ENCODE measurements around the gene ETV3.

DNA sequence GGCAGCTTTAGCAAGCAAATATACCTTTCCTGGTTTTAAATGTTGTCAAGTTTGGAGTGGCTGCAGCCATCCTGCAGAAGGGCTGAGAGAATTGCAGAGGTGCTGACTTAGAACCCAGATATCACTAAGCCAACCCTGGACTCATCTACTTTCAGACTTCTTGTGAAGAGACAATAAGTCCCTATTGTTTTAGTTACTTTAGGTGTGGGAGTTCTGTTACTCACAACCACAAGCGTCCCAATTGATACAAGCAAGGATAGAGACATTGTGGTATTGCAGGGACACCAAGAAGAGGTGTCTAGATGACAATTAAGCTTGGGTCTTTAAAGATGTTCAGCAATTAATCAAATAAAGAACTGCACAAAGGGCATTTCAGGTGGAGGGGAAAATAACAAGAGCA, 8.8 kb upstream of the ETV3 start:
- TF ChIP-seq PHF8 (CRISPR knock-in tag; IDR thresholded peaks at IDR 0.05) (no peak), SIN3A (IDR thresholded peaks at IDR 0.05; ENCODE audit: borderline replicate concordance, low read depth, low read length) (no peak), REPIN1 (CRISPR knock-in tag; IDR thresholded peaks at IDR 0.05; ENCODE audit: borderline replicate concordance, low read depth) (no peak), ZIK1 (CRISPR knock-in tag; IDR thresholded peaks at IDR 0.05; ENCODE audit: borderline replicate concordance, low read depth) (no peak), PHB2 (IDR thresholded peaks at IDR 0.05; ENCODE audit: partially characterized antibody) (no peak), TBX2 (CRISPR knock-in tag; IDR thresholded peaks at IDR 0.05; ENCODE audit: borderline replicate concordance) (no peak), ZNF138 (CRISPR knock-in tag; IDR thresholded peaks at IDR 0.05; ENCODE audit: low read depth) (no peak)
- TF ChIP-seq, protein P1, sequence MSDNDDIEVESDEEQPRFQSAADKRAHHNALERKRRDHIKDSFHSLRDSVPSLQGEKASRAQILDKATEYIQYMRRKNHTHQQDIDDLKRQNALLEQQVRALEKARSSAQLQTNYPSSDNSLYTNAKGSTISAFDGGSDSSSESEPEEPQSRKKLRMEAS (IDR thresholded peaks at IDR 0.05), result no peak
- TF ChIP-seq, protein P2, sequence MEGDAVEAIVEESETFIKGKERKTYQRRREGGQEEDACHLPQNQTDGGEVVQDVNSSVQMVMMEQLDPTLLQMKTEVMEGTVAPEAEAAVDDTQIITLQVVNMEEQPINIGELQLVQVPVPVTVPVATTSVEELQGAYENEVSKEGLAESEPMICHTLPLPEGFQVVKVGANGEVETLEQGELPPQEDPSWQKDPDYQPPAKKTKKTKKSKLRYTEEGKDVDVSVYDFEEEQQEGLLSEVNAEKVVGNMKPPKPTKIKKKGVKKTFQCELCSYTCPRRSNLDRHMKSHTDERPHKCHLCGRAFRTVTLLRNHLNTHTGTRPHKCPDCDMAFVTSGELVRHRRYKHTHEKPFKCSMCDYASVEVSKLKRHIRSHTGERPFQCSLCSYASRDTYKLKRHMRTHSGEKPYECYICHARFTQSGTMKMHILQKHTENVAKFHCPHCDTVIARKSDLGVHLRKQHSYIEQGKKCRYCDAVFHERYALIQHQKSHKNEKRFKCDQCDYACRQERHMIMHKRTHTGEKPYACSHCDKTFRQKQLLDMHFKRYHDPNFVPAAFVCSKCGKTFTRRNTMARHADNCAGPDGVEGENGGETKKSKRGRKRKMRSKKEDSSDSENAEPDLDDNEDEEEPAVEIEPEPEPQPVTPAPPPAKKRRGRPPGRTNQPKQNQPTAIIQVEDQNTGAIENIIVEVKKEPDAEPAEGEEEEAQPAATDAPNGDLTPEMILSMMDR (CRISPR knock-in tag; IDR thresholded peaks at IDR 0.05), result no peak
- TF ChIP-seq, protein P3, sequence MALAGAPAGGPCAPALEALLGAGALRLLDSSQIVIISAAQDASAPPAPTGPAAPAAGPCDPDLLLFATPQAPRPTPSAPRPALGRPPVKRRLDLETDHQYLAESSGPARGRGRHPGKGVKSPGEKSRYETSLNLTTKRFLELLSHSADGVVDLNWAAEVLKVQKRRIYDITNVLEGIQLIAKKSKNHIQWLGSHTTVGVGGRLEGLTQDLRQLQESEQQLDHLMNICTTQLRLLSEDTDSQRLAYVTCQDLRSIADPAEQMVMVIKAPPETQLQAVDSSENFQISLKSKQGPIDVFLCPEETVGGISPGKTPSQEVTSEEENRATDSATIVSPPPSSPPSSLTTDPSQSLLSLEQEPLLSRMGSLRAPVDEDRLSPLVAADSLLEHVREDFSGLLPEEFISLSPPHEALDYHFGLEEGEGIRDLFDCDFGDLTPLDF (CRISPR knock-in tag; IDR thresholded peaks at IDR 0.05), result no peak
